GM12878 (cell line): ENCODE results near the gene ERMARD. TPM values are rescaled to one million over a fixed set of nuclear protein-coding genes. Genes with fewer than 3 reads are reported as not detected.

Experiments
- ATAC-seq: fragments of 200-7000 bp; cut with Tn5 transposase; 3 replicates; pipeline ENCODE4 v1.9.1; 2020; ENCODE audit warnings: mild to moderate bottlenecking, moderate library complexity
- BruUV-seq: library from RNA; stranded (reverse); fragments of 400-500 nt; replicated peaks from 2 replicates; lab custom pipeline; 2021; lab: Mats Ljungman, UMichigan
- CTCF ChIA-PET: fragments of 300-600 bp; sonication (Branson Sonifier 250); formaldehyde crosslinking; extraction: SDS; loops from one replicate; lab custom pipeline; 2021; ENCODE audit warnings: inconsistent platforms; lab: Yijun Ruan, JAX
- POLR2A ChIA-PET: fragments of 350-600 bp; formaldehyde crosslinking; extraction: SDS; loops from one replicate; lab custom pipeline; 2021; ENCODE audit warnings: inconsistent platforms; lab: Charles Lee
- RAD21 ChIA-PET: fragments of 300-600 bp; sonication (Branson Sonifier 250); formaldehyde crosslinking; loops from one replicate; lab custom pipeline; 2023; ENCODE audit warnings: antibody characterized with exemption; ENCODE audit not compliant: unreplicated experiment; lab: Charles Lee
- SMC1A ChIA-PET: fragments of 300-600 bp; sonication (Branson Sonifier 250); formaldehyde crosslinking; loops from one replicate; lab custom pipeline; 2023; ENCODE audit not compliant: unreplicated experiment, uncharacterized antibody; lab: Charles Lee
- DNase-seq: peaks from one replicate; pipeline ENCODE4 v3.0.0-alpha.2; 2011; ENCODE audit warnings: low read depth, low spot score
- FAIRE-seq: peaks from 3 replicates; lab custom pipeline; 2011; peaks lifted over from hg19 to GRCh38; lab: Jason Lieb, UNC
- H2AFZ ChIP-seq: 2 replicates; pipeline ENCODE4 v1.6.0; 2011; ENCODE audit warnings: low read depth, low read length, control low read depth; ENCODE audit not compliant: control insufficient read depth
- H3K27ac ChIP-seq: 2 replicates; pipeline ENCODE4 v1.5.1; 2011; ENCODE audit warnings: control low read depth; ENCODE audit not compliant: control insufficient read depth, insufficient read depth
- H3K27me3 ChIP-seq, 2 experiments: replicated peaks in 1 of 2; 2 replicates each; pipeline versions ENCODE4 v1.6.0 to v1.6.1; 2011; ENCODE audit warnings: low read length in 1 of 2; ENCODE audit not compliant: control insufficient read depth in 2 of 2, insufficient read depth in 2 of 2
- H3K36me3 ChIP-seq, 2 experiments: 2 replicates each; pipeline ENCODE4 v1.5.1; 2011; ENCODE audit warnings: low read length in 1 of 2; ENCODE audit not compliant: control insufficient read depth in 2 of 2, insufficient read depth in 2 of 2
- H3K4me1 ChIP-seq: 2 replicates; pipeline ENCODE4 v1.6.1; 2011; ENCODE audit warnings: mild to moderate bottlenecking, low read length, moderate library complexity, mixed read lengths; ENCODE audit not compliant: control insufficient read depth, insufficient read depth
- H3K4me2 ChIP-seq: 2 replicates; pipeline ENCODE4 v1.6.0; 2011; ENCODE audit warnings: control low read depth; ENCODE audit not compliant: control insufficient read depth, insufficient read depth
- H3K4me3 ChIP-seq: fragments of 200-600 bp; sonication (generic); 2 replicates; pipeline ENCODE4 v1.5.1; 2016
- H3K79me2 ChIP-seq: 2 replicates; pipeline ENCODE4 v1.6.0; 2011; ENCODE audit warnings: low read length; ENCODE audit not compliant: control insufficient read depth, insufficient read depth
- H3K9ac ChIP-seq: 2 replicates; pipeline ENCODE4 v1.8.0; 2011; ENCODE audit warnings: low read length, control low read depth, mixed read lengths; ENCODE audit not compliant: control insufficient read depth, insufficient read depth
- H3K9me3 ChIP-seq: replicated peaks from 3 replicates; pipeline ENCODE4 v1.5.1; 2011; ENCODE audit warnings: mild to moderate bottlenecking, low read length; ENCODE audit not compliant: control insufficient read depth, insufficient read depth
- H4K20me1 ChIP-seq: 2 replicates; pipeline ENCODE4 v1.6.0; 2011; ENCODE audit not compliant: control insufficient read depth, insufficient read depth
- ASH2L ChIP-seq: fragments of 300-600, 200-600 bp; sonication (generic); IDR thresholded peaks from 2 replicates; pipeline ENCODE4 v1.6.1; 2017; ENCODE audit warnings: low read depth, mild to moderate bottlenecking, borderline replicate concordance
- CEBPZ ChIP-seq: fragments of 150-350 bp; IDR thresholded peaks from 2 replicates; pipeline ENCODE4 v1.6.1; 2016; ENCODE audit warnings: low read depth, low read length
- ESRRA ChIP-seq: IDR thresholded peaks from 2 replicates; pipeline ENCODE4 v1.6.1; 2012; ENCODE audit warnings: mild to moderate bottlenecking, low read length, improper control_type of control experiment
- IRF5 ChIP-seq: fragments of 450-650 bp; IDR thresholded peaks from 2 replicates; pipeline ENCODE4 v1.6.1; 2017; ENCODE audit warnings: borderline replicate concordance
- NR2F1 ChIP-seq: fragments of 450-650 bp; conservative IDR thresholded peaks from 2 replicates; pipeline ENCODE4 v1.6.1; 2017; ENCODE audit warnings: mild to moderate bottlenecking
- PML ChIP-seq: IDR thresholded peaks from 2 replicates; pipeline ENCODE4 v1.6.1; 2012; ENCODE audit warnings: low read length, inconsistent platforms
- RUNX3 ChIP-seq: IDR thresholded peaks from 2 replicates; pipeline ENCODE4 v1.6.1; 2012; ENCODE audit warnings: low read length, inconsistent platforms
- YBX1 ChIP-seq: fragments of 450-650 bp; IDR thresholded peaks from 2 replicates; pipeline ENCODE4 v1.6.1; 2016; ENCODE audit warnings: antibody characterized with exemption
- ZBTB33 ChIP-seq: fragments of 450-650 bp; IDR thresholded peaks from 2 replicates; pipeline ENCODE4 v1.6.1; 2017; ENCODE audit warnings: mild to moderate bottlenecking
- WGBS: methylation state at CpG from one replicate; pipeline ENCODE4 v1.1.6; 2016; ENCODE audit warnings: low lambda C conversion rate; ENCODE audit not compliant: insufficient replicate concordance, insufficient coverage; ENCODE audit errors: missing lambda C conversion rate; 5-methylcytosine and 5-hydroxymethylcytosine counted together
- in situ Hi-C: fragments of 300-500 bp; cut with MboI; formaldehyde crosslinking; loops from 9 replicates; pipeline ENCODE4 v1.14.3; 2018; ENCODE audit warnings: mixed read lengths
- intact Hi-C: fragments of 100-400 bp; cut with micrococcal nuclease; formaldehyde crosslinking; loops from one replicate; pipeline ENCODE4 v1.14.2; 2022; ENCODE audit not compliant: unreplicated experiment
- polyA plus RNA-seq, 11 experiments: library from polyadenylated mRNA; depleted of rRNA in 4 of 11; unstranded in 6 of 11; stranded (reverse) in 5 of 11; fragments of >200 nt; fragmentation: Nextera tagmentation in 4 of 11; fragmentation: Illumina TruSeq in 1 of 11; extraction: Ambion mirVana in 4 of 11; extraction: Trizol in 1 of 11; gene quantifications; 1 replicate in 1 of 11; 2 replicates in 10 of 11; pipeline versions ENCODE4 v1.2.1 to v1.2.3, GENCODE V29; 2011 to 2016; ENCODE audit warnings: inconsistent platforms in 2 of 11, missing spikeins in 2 of 11, low read depth in 1 of 11
- total RNA-seq, 4 experiments: library from RNA; depleted of rRNA in 3 of 4; stranded (reverse); fragments of >200 nt in 3 of 4; fragmentation: Illumina TruSeq in 1 of 4; extraction: Trizol in 1 of 4; gene quantifications; 2 replicates each; pipeline versions ENCODE4 v1.2.1 to v1.2.3, GENCODE V29; 2013 to 2021

ERMARD gene
- total and polyA plus RNA-seq, 10 of the 15 experiments (the other 5 are each of a cell fraction or from before 2014, with no cell fraction given) = 24.4 to 63.3 (median 34.1) TPM

GRCh38 chr6:169805242-169805838 lies 53.9 kb downstream of the ERMARD start:
- intact Hi-C loops = no loop called here
- Histone ChIP-seq H3K4me1 (peaks cover 5% of the 10 kb centered on the region; the same call in 1 of the 2 replicates), H3K36me3 (no peaks in the 10 kb centered on the region), H4K20me1 (no peaks in the 10 kb centered on the region), H3K27ac (no peak overlapping the region), H3K9ac (no peak overlapping the region), H3K27me3 (peaks cover 0 to 3% of the 10 kb centered on the region in 2 experiments; a peak in 1 of 4 replicates), H3K4me2 (no peak overlapping the region), H3K79me2 (no peaks in the 10 kb centered on the region), H3K4me3 (no peak overlapping the region), H2AFZ (no peak overlapping the region), H3K9me3 (no peaks in the 10 kb centered on the region)
- TF ChIP-seq NR2F1 (no peak), RUNX3 (peak; percentile 69; the same call in 1 of the 2 replicates)
- ChIA-PET CTCF (interaction anchor here (1.2 to 5.8 kb wide), 4 partner anchors 12 to 725 kb away, joined by 4 to 35 read pairs (median 4); no protein-coding TSS in a partner anchor), RAD21 (interaction anchor here (1.8 kb wide), 1 partner anchor 15 kb away, joined by 6 read pairs; no protein-coding TSS in a partner anchor), SMC1A (interaction anchor here (1.0 to 2.0 kb wide), 2 partner anchors 14 to 16 kb away, joined by 3 to 5 read pairs; no protein-coding TSS in a partner anchor), POLR2A (no interaction called here)
- peak; percentile 34; the same call in 1 of the 3 replicates for ATAC-seq
- in situ Hi-C loops = no loop called here
- DNase-seq = no peak
- no TSS peak for BruUV-seq
- FAIRE-seq = no peak
- WGBS = 9% methylated on average over 7 of the region's 7 CpGs

GRCh38 chr6:169806701-169807100 lies 55.3 kb downstream of the ERMARD start:
- H4K20me1 ChIP-seq = no peaks in the 10 kb centered on the region
- no peaks in the 10 kb centered on the region; a peak in 1 of 4 replicates for H3K27me3 ChIP-seq
- RAD21 ChIA-PET = interaction anchor here (1.8 kb wide), 1 partner anchor 16 kb away, joined by 6 read pairs; no protein-coding TSS in a partner anchor
- DNase-seq (no peak), FAIRE-seq (no peak), ATAC-seq (no peak)
- H3K36me3 ChIP-seq = no peaks in the 10 kb centered on the region
- intact Hi-C loops (no loop called here), in situ Hi-C loops (no loop called here)
- no peak overlapping the region for H3K9ac ChIP-seq
- no peaks in the 10 kb centered on the region for H3K9me3 ChIP-seq
- SMC1A ChIA-PET = interaction anchor here (1.0 to 1.2 kb wide), 3 partner anchors 11 to 720 kb away, joined by 3 read pairs; no protein-coding TSS in a partner anchor
- 0% methylated on average over 1 of the region's 1 CpG for WGBS
- H2AFZ ChIP-seq = no peak overlapping the region
- POLR2A ChIA-PET = no interaction called here
- CTCF ChIA-PET = interaction anchor here (1.2 to 5.8 kb wide), 3 partner anchors 17 to 724 kb away, joined by 4 to 35 read pairs (median 4); no protein-coding TSS in a partner anchor
- no peak overlapping the region for H3K27ac ChIP-seq
- BruUV-seq = no TSS peak
- no peaks in the 10 kb centered on the region for H3K79me2 ChIP-seq
- H3K4me2 ChIP-seq = no peak overlapping the region
- H3K4me1 ChIP-seq = peaks cover 5% of the 10 kb centered on the region; the same call in 1 of the 2 replicates
- H3K4me3 ChIP-seq = no peak overlapping the region
- TF ChIP-seq PML (no peak), ESRRA (no peak), CEBPZ (no peak), YBX1 (no peak), IRF5 (no peak), ZBTB33 (no peak), ASH2L (no peak)
